ENCODE results near the gene COL1A2.

- TF ChIP-seq CTCF (IDR thresholded peaks at IDR 0.05; ENCODE audit: borderline replicate concordance, extremely low read depth, low read length, poor library complexity, severe bottlenecking) (no peak), EZH2 (IDR thresholded peaks at IDR 0.05; ENCODE audit: borderline replicate concordance, low read depth, low read length, severe bottlenecking) (no peak)
Measured at GRCh38 chr7:94386416-94386815, 8.3 kb upstream of the COL1A2 start.
